H9 (cell line): ENCODE measurements around the gene PTPRH. TPM values are rescaled to one million over a fixed set of nuclear protein-coding genes. Genes with fewer than 3 reads are reported as not detected.

Source experiments
- DNase-seq: peaks from one replicate; pipeline ENCODE4 v3.0.0-alpha.2; 2017
- H2AFZ ChIP-seq: one replicate; pipeline ENCODE4 v1.6.1; 2013; ENCODE audit warnings: mild to moderate bottlenecking, low read length, control low read depth, moderate library complexity
- H2AK5ac ChIP-seq: 2 replicates; pipeline ENCODE4 v1.6.1; 2013; ENCODE audit warnings: low read length, control low read depth, mixed read lengths; ENCODE audit not compliant: insufficient read length
- H2BK120ac ChIP-seq: one replicate; pipeline ENCODE4 v1.6.1; 2013; ENCODE audit warnings: low read depth, mild to moderate bottlenecking, low read length, control low read depth, inconsistent platforms; ENCODE audit not compliant: poor library complexity, severe bottlenecking
- H2BK12ac ChIP-seq: 2 replicates; pipeline ENCODE4 v1.6.1; 2013; ENCODE audit warnings: low read length, control low read depth, mixed read lengths, low read depth; ENCODE audit not compliant: insufficient read length
- H2BK15ac ChIP-seq: 2 replicates; pipeline ENCODE4 v1.6.1; 2013; ENCODE audit warnings: low read depth, low read length, control low read depth
- H2BK20ac ChIP-seq: one replicate; pipeline ENCODE4 v1.6.1; 2013; ENCODE audit warnings: low read depth, mild to moderate bottlenecking, low read length, control low read depth, inconsistent platforms; ENCODE audit not compliant: poor library complexity, severe bottlenecking
- H2BK5ac ChIP-seq: 2 replicates; pipeline ENCODE4 v1.6.1; 2013; ENCODE audit warnings: low read length, control low read depth, mixed read lengths; ENCODE audit not compliant: insufficient read length
- H3K14ac ChIP-seq: 2 replicates; pipeline ENCODE4 v1.6.1; 2013; ENCODE audit warnings: low read length, control low read depth; ENCODE audit not compliant: insufficient read depth
- H3K18ac ChIP-seq: 2 replicates; pipeline ENCODE4 v1.6.1; 2013; ENCODE audit warnings: low read depth, mild to moderate bottlenecking, mixed read lengths, low read length, control low read depth; ENCODE audit not compliant: insufficient read length
- H3K23ac ChIP-seq: 2 replicates; pipeline ENCODE4 v1.6.1; 2013; ENCODE audit warnings: low read length, control low read depth, mixed read lengths, low read depth; ENCODE audit not compliant: insufficient read length
- H3K23me2 ChIP-seq: 2 replicates; pipeline ENCODE4 v1.6.1; 2013; ENCODE audit warnings: low read depth, mild to moderate bottlenecking, mixed read lengths, low read length, control low read depth; ENCODE audit not compliant: insufficient read length, poor library complexity, severe bottlenecking
- H3K27ac ChIP-seq: 2 replicates; pipeline ENCODE4 v1.5.1; 2013; ENCODE audit warnings: low read length, control low read depth, mixed read lengths, low read depth; ENCODE audit not compliant: insufficient read length
- H3K27me3 ChIP-seq: 2 replicates; pipeline ENCODE4 v1.6.1; 2013; ENCODE audit warnings: low read length, control low read depth, inconsistent platforms; ENCODE audit not compliant: insufficient read depth
- H3K4ac ChIP-seq: 2 replicates; pipeline ENCODE4 v1.6.1; 2013; ENCODE audit warnings: low read depth, mild to moderate bottlenecking, control low read depth, inconsistent platforms, low read length, moderate library complexity
- H3K4me1 ChIP-seq: 2 replicates; pipeline ENCODE4 v1.6.1; 2013; ENCODE audit warnings: low read length, control low read depth, inconsistent platforms; ENCODE audit not compliant: insufficient read depth
- H3K4me2 ChIP-seq: 2 replicates; pipeline ENCODE4 v1.6.1; 2013; ENCODE audit warnings: low read length, control low read depth, mixed read lengths; ENCODE audit not compliant: insufficient read length, insufficient read depth
- H3K56ac ChIP-seq: 2 replicates; pipeline ENCODE4 v1.6.1; 2013; ENCODE audit warnings: low read depth, mild to moderate bottlenecking, mixed read lengths, low read length, control low read depth; ENCODE audit not compliant: insufficient read length
- H3K79me1 ChIP-seq: 2 replicates; pipeline ENCODE4 v1.6.1; 2013; ENCODE audit warnings: low read depth, mild to moderate bottlenecking, moderate library complexity, low read length, control low read depth, inconsistent platforms; ENCODE audit not compliant: insufficient read depth, poor library complexity, severe bottlenecking
- H3K79me2 ChIP-seq: 2 replicates; pipeline ENCODE4 v1.6.1; 2013; ENCODE audit warnings: low read length, control low read depth, inconsistent platforms; ENCODE audit not compliant: insufficient read depth
- H3K9ac ChIP-seq: 2 replicates; pipeline ENCODE4 v1.6.1; 2013; ENCODE audit warnings: low read length, control low read depth, mixed read lengths; ENCODE audit not compliant: insufficient read length; ENCODE audit errors: extremely low read depth
- H3K9me3 ChIP-seq: one replicate; pipeline ENCODE4 v1.6.1; 2013; ENCODE audit warnings: low read depth, low read length, inconsistent platforms; ENCODE audit not compliant: control insufficient read depth
- H3T11ph ChIP-seq: one replicate; pipeline ENCODE4 v1.6.1; 2013; ENCODE audit warnings: mild to moderate bottlenecking, low read length, control low read depth, inconsistent platforms
- H4K20me1 ChIP-seq: one replicate; pipeline ENCODE4 v1.6.1; 2013; ENCODE audit not compliant: control insufficient read depth, insufficient read length, insufficient read depth
- H4K5ac ChIP-seq: 2 replicates; pipeline ENCODE4 v1.6.1; 2013; ENCODE audit warnings: low read depth, mild to moderate bottlenecking, mixed read lengths, low read length, control low read depth; ENCODE audit not compliant: insufficient read length
- H4K8ac ChIP-seq: replicated peaks from 2 replicates; pipeline ENCODE4 v1.6.1; 2013; ENCODE audit warnings: low read length, control low read depth, mixed read lengths, low read depth; ENCODE audit not compliant: insufficient read length
- H4K91ac ChIP-seq: 2 replicates; pipeline ENCODE4 v1.6.1; 2013; ENCODE audit warnings: low read depth, mild to moderate bottlenecking, moderate library complexity, mixed read lengths, low read length, control low read depth; ENCODE audit not compliant: insufficient read length
- H3K27ac Mint-ChIP-seq, 3 experiments: 2 replicates in 2 of 3; 3 replicates in 1 of 3; pipeline ENCODE4 v1.8.0; 2020 to 2021; ENCODE audit warnings: mixed read lengths in 3 of 3, mild to moderate bottlenecking in 1 of 3, moderate library complexity in 1 of 3
- H3K27me3 Mint-ChIP-seq: 2 replicates; pipeline ENCODE4 v1.8.0; 2021; ENCODE audit warnings: low read depth, mild to moderate bottlenecking, moderate library complexity, mixed read lengths
- H3K36me3 Mint-ChIP-seq, 3 experiments: 2 replicates in 2 of 3; 3 replicates in 1 of 3; pipeline ENCODE4 v1.8.0; 2020 to 2021; ENCODE audit warnings: low read depth in 3 of 3, mixed read lengths in 3 of 3; ENCODE audit not compliant: insufficient read depth in 1 of 3
- H3K4me1 Mint-ChIP-seq, 2 experiments: 2 replicates each; pipeline ENCODE4 v1.8.0; 2020; ENCODE audit warnings: mixed read lengths in 2 of 2
- H3K4me3 Mint-ChIP-seq, 2 experiments: 2 replicates in 1 of 2; 3 replicates in 1 of 2; pipeline ENCODE4 v1.8.0; 2020 to 2021; ENCODE audit warnings: mild to moderate bottlenecking in 2 of 2, mixed read lengths in 2 of 2, moderate library complexity in 1 of 2
- H3K9me3 Mint-ChIP-seq, 2 experiments: 2 replicates in 1 of 2; 3 replicates in 1 of 2; pipeline ENCODE4 v1.8.0; 2020; ENCODE audit warnings: mild to moderate bottlenecking in 2 of 2, mixed read lengths in 2 of 2, moderate library complexity in 1 of 2
- CTCF ChIP-seq: fragments of 200-600 bp; sonication (generic); conservative IDR thresholded peaks from 3 replicates; pipeline ENCODE4 v1.8.0; 2021; ENCODE audit warnings: antibody characterized with exemption, mild to moderate bottlenecking
- WGBS: extraction: QIAGEN DNeasy Blood & Tissue Kit; methylation state at CpG from one replicate; pipeline ENCODE4 v1.1.7; 2013; ENCODE audit warnings: missing lambda C conversion rate, low lambda C conversion rate, mixed read lengths; ENCODE audit not compliant: insufficient read length; ENCODE audit errors: extremely low coverage; 5-methylcytosine and 5-hydroxymethylcytosine counted together
- total RNA-seq: library from RNA; stranded (reverse); gene quantifications from 2 replicates; pipeline ENCODE4 v1.2.1, GENCODE V29; 2021

The PTPRH gene
- total RNA-seq, 1 experiment from 2014 or later: 0.24 TPM

- no peak overlapping the region for H3K27ac ChIP-seq
- no peak overlapping the region for H3K4me3 Mint-ChIP-seq
- no peak overlapping the region for H2BK5ac ChIP-seq
- no peak overlapping the region for H2BK120ac ChIP-seq
- no peak overlapping the region for H3K18ac ChIP-seq
- no peaks in the 10 kb centered on the region for H3K9me3 ChIP-seq
- H3K56ac ChIP-seq: no peak overlapping the region
- H3K9me3 Mint-ChIP-seq: no peaks in the 10 kb centered on the region
- peak overlapping the region in 1 of 3 experiments; percentile 37; a peak in 1 of 7 replicates for H3K27ac Mint-ChIP-seq
- WGBS: no CpG with 5 or more reads among the region's 12 CpGs
- no peak overlapping the region for H2BK20ac ChIP-seq
- H2AFZ ChIP-seq: no peak overlapping the region
- H4K5ac ChIP-seq: no peak overlapping the region
- H3K36me3 Mint-ChIP-seq: peaks cover 19 to 60% (median 58%) of the 10 kb centered on the region in 3 experiments; a peak in 6 of 7 replicates
- no peak overlapping the region for H4K8ac ChIP-seq
- H3K79me1 ChIP-seq: no peaks in the 10 kb centered on the region
- no peaks in the 10 kb centered on the region for H3K4me1 Mint-ChIP-seq
- H3K9ac ChIP-seq: no peak overlapping the region
- no peaks in the 10 kb centered on the region for H3K27me3 ChIP-seq
- H4K20me1 ChIP-seq: no peaks in the 10 kb centered on the region
- TF ChIP-seq CTCF: no peak
- H2AK5ac ChIP-seq: no peak overlapping the region
- no peak overlapping the region for H3K14ac ChIP-seq
- no peak for DNase-seq
- H4K91ac ChIP-seq: no peak overlapping the region
- H2BK12ac ChIP-seq: no peak overlapping the region
- no peaks in the 10 kb centered on the region for H3K4me1 ChIP-seq
- H3T11ph ChIP-seq: no peak overlapping the region
- no peaks in the 10 kb centered on the region for H3K23me2 ChIP-seq
- no peak overlapping the region for H2BK15ac ChIP-seq
- H3K4me2 ChIP-seq: no peak overlapping the region
- no peak overlapping the region for H3K23ac ChIP-seq
- H3K4ac ChIP-seq: no peak overlapping the region
- H3K79me2 ChIP-seq: no peaks in the 10 kb centered on the region
- no peaks in the 10 kb centered on the region for H3K27me3 Mint-ChIP-seq
Observed at GRCh38 chr19:55232286-55232602, 22.9 kb upstream of the PTPRH start.
